C4-2B (cell line): ENCODE data around the gene QSOX2.

Experiments
- H3K27ac ChIP-seq: fragments of 450-650 bp; 2 replicates; pipeline ENCODE4 v1.5.1; 2017
- ZFX ChIP-seq: fragments of 450-650 bp; IDR thresholded peaks from 2 replicates; pipeline ENCODE4 v1.6.1; 2017
- TF ChIP-seq, protein P1 (sequence below): fragments of 450-650 bp; conservative IDR thresholded peaks from 2 replicates; pipeline ENCODE4 v1.5.1; 2017; ENCODE audit warnings: mild to moderate bottlenecking

QSOX2 gene

GRCh38 chr9:136170006-136170901 is 75.4 kb downstream of the QSOX2 start:
- TF ChIP-seq ZFX: no peak
- TF ChIP-seq, protein P1, sequence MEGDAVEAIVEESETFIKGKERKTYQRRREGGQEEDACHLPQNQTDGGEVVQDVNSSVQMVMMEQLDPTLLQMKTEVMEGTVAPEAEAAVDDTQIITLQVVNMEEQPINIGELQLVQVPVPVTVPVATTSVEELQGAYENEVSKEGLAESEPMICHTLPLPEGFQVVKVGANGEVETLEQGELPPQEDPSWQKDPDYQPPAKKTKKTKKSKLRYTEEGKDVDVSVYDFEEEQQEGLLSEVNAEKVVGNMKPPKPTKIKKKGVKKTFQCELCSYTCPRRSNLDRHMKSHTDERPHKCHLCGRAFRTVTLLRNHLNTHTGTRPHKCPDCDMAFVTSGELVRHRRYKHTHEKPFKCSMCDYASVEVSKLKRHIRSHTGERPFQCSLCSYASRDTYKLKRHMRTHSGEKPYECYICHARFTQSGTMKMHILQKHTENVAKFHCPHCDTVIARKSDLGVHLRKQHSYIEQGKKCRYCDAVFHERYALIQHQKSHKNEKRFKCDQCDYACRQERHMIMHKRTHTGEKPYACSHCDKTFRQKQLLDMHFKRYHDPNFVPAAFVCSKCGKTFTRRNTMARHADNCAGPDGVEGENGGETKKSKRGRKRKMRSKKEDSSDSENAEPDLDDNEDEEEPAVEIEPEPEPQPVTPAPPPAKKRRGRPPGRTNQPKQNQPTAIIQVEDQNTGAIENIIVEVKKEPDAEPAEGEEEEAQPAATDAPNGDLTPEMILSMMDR: peak; percentile 90
- no peak overlapping the region for H3K27ac ChIP-seq

GRCh38 chr9:136169495-136169894 is 76.1 kb downstream of the QSOX2 start:
- TF ChIP-seq, protein P1: no peak
- no peak for TF ChIP-seq ZFX
- H3K27ac ChIP-seq: no peak overlapping the region

DNA sequence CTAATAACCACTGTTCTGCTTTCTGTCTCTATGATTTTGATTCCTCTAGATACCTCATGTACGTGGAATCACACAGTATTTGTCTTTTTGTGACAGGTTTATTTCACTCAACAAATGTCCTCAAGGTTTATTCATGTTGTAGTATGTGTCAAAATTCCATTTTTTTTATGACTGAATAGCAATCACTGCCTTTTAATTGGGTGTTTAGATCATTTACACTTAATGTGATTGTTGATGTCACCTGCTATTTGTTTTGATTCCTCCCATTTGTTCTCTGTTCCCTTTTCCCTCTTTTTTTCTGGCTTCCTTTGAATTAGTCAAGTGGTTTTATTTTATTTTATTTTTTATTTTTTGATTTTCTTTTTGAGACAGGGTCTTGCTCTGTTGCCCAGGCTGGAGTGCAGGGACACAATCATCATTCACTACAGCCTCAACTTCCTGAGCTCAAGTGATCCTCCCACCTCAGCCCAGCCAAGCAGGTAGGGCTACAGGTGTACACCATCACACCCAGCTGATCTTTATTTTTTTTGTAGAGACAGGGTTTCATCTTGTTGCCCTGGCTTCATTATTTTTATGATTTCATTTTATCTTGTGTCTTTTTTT is 82.3 kb downstream of the QSOX2 start:
- no peak overlapping the region for H3K27ac ChIP-seq
- no peak for TF ChIP-seq ZFX
- TF ChIP-seq, protein P1: no peak

DNA sequence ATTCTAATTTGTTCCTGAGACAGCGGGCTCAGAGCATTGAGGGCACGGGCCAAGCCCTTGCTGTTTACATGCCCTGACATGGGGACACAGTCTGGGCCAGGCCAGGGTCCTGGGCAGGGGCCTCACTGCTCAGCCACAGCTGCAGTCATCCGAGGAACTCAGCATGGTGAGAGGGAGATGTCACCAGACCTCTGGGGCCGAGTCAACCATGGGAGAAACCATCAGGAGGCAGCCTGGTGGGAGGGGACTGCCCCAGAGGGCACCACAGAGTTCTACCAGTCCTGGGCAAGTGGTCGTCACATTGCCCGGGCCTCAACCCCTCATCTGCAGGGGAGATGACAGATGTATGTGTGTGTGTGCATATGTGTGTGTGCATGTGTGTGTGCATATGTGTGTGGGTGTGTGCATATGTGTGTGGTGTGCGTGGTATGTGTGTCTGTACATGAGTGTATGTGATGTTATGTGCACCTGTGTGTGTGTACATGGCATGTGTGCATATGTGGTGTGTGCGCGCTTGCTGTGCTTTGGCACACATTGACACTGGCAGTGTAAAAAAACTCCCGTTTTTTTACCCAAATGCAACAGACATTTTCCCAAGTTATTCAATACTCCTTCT is 84.5 kb downstream of the QSOX2 start:
- no peak for TF ChIP-seq ZFX
- TF ChIP-seq, protein P1: no peak
- H3K27ac ChIP-seq: no peak overlapping the region

DNA sequence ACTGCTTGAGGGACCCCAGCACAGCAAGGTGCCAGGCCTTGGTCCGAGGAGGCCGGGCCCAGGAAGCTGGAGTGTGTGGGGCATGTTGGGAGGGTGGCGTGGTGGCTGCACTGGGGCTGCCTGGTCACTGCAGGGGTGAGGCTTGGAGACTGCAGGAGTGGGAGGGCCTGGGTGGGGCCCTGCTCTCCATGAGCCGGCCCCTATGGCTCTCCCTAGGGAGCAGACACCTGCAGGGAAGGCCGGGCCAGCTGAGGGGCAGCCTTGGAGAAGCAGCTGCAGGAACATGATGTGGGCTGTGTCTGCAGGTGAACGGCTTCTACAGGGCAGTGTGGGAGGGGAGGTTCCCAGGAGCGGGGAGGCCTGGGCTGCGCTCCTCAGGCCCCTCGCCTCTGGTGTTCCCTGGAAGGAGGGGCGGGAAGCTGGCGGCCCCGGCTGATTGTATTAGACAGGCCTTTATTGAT is 85.2 kb downstream of the QSOX2 start:
- no peak overlapping the region for H3K27ac ChIP-seq
- TF ChIP-seq, protein P1: no peak
- no peak for TF ChIP-seq ZFX

- H3K27ac ChIP-seq: no peak overlapping the region
- TF ChIP-seq ZFX: no peak
- TF ChIP-seq, protein P1: no peak
These were observed 85.8 kb downstream of the QSOX2 start for GRCh38 chr9:136159851-136160250.
